ENCODE results near the gene GDAP1L1.
"Not testable (repeated sequence)": the region's sequence is repeated elsewhere in the genome, so short reads cannot be mapped to it uniquely, and the experiment has no call there.

Gene GDAP1L1

DNA sequence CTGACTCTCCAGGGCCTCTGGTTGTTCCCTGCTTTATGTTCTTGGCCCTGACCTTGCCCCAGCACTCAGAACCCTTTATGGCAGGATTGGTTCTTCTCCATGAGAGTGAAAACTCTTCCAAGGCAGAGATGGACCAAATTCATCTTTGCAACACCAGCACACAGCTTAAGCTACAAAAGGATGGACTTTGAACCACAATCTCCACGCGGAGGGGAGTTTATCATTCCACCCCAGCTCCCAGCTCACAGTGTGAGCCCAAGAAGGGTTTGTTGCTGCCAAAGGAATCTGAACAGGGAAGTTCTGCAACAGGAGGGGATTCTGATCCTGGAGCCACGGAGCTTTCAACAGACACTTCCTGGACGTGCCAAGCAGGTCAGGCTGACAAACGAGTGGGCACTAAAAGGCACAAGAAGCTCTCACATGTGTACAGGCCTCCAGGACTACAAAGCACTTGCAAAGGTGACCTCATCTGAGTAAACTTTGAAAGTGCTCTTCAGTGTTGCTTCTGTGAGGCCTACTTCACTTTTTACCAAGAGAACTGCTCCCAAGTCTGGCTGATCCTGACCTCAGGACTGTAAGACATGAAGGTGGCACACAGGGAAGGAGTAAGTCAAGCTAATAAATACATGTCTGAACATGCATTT lies 55.0 kb downstream of the GDAP1L1 start:
- no peak for DNase-seq (ENCODE audit: low read depth in 2 of 2)

DNA sequence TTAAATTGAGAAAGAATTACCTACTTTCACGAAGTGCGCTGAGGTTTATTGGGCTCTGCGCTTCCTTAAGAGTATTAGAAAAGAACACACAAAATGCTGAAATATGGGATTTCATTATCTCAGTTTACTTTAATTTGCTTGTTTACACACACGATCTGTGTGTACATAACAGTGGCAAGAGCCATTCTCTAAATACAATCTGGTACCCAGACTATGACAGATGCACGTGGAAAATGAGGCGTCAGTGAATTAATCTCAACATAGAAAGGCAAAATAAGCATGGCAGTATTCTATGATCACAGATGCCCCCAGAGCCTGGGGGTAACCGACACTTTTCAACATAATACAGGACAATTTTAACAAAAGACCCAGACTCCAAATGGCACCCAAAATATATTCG lies 55.6 kb downstream of the GDAP1L1 start:
- DNase-seq (ENCODE audit: low read depth in 2 of 2), result no peak

DNA sequence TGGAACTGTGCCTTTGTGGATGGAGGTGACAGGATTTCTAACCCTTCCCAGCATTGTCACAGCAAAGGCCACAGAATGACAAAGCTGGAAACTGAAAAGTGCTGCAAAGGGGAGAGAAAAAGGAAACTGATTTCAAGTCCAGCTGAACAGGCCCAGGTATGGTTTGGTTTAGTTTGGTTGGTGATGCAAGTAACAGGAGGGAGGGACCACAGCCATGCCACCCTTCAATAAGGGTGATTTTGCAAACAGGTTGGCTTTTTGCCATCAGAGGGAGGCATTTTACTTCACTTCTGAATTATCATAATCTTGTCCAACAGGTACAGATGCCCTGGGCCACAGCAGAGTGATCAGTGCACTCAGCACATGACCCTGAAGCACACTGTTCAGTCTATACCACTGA lies 57.3 kb downstream of the GDAP1L1 start:
- DNase-seq (ENCODE audit: low read depth in 2 of 2), result no peak

DNA sequence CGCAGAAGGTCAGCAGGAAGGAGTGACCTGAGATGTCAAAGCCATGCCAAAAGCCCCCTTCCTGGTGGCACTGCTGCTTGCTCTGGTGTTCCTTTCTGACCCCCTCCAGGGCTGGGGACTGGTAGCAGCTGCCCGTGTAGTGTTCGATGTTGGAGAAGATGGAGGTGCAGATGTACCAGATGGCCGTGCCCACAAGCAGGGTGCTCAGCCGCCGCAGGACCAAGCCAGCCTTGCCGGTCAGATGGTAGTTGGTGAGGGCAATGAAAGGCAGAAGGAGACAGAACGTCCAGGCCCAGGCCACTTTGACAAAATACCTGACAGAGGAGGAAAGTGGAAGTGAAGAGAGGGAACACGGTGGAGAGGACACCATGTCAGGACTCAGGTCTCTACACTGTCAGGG lies 59.8 kb downstream of the GDAP1L1 start:
- no peak for DNase-seq (ENCODE audit: low read depth in 2 of 2)

GRCh38 chr20:44309763-44310663 lies 62.9 kb downstream of the GDAP1L1 start:
- DNase-seq (ENCODE audit: low read depth in 2 of 2), result peak in 1 of 2 experiments; percentile 3

DNA sequence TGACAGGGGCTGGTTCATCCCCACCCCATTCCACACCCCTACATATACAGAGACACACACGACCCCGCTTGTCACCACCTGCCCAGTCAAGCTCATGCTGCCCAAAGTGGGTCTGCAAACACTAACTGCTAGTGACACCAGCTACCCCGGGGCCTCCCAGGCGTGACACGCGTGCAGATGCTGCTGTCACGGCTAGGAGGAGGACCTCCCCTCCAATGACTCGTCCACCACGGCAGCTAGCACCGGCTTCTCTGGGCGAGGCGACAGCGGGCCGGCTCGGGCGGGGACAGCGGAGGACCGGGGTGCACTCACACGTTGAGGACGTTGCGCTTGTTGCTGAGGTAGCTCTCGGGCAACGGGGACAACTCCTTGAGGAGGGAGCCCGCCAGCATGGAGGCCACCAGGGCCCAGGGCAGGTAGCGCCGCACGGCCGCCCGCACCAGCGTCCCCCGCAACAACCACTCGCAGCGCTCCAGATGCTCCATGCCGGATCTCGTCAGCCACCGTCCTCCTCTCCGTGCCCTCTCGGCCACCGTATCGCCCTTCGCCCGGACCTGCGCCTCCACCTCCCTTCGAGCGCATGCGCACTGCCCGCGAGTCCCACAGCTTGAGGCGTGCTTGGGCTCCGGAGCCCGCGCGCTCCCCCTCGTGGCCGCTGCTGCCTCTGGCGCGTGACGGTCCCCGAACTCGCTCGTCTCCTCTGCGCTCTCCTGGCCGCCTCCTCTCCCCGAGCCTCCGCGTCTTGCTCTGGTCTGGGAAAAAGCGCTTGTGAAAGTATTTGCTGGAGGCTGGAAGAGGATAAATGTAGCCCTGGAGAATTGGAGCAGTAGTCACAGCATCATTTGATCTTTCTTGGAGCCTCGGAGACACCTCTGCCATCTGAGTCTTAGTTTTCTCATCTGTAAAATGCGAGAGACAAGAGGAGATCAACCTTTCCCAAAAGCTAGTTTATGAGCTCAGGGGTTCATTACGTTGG lies 63.8 kb downstream of the GDAP1L1 start, which contains the start of gene FITM2:
FITM2 (minus strand) TSS at position 539 of the 976 bp plus-strand sequence; CDS start at position 485, 54 bp downstream.
- peak; percentile 89 to 90 for DNase-seq (ENCODE audit: low read depth in 2 of 2)

GRCh38 chr20:44314870-44315269 lies 67.8 kb downstream of the GDAP1L1 start:
- DNase-seq (ENCODE audit: low read depth in 2 of 2), result no peak

DNA sequence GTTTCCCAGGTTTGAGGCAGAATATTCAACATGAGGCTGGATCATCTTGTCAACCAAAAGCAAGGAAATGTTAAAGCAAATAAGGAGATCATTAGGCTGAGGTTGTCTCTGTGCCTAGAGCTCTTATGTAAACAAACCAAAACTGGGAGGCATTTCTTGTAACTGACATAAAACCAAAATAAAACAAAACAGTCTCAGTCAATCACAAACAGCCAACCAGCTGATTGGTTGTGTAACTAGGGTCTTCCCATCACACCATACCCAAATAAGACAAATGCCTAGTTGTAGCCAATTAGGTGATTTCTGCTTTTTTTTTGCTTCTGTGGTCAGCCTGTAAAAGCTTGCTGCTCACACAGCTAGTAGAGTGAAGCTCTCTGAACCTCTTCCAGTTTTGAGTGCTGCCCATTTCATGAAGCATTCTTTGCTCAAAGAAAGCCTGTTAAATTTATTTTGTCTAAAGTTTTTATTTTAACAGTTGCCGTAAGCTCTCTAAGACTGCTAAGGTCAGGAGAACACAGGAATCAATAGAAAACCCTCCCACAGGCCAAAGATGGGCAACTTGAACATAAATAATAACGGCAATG lies 72.8 kb downstream of the GDAP1L1 start:
- DNase-seq (ENCODE audit: low read depth in 2 of 2), result no peak

DNA sequence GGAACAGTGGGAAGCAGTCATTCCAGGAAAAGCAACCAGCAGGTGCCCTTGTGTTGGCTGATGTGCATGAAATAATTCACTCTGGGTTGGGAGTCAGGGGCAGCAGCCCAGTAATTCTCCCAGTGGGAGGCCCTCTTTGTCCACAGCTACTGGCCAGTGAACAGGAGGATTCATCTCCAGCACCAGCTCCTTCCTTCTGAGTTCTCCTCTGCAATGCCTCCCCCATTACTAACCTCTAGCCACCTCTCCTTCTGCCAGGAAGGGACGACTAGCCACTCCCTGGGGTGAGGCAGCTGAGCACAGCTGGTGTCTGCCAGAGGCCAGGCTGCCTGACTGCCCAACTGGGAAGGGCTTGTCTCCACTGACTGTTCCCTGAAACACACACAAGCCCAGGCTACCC lies 77.2 kb downstream of the GDAP1L1 start:
- no peak for DNase-seq (ENCODE audit: low read depth in 2 of 2)

GRCh38 chr20:44326391-44327159 lies 79.5 kb downstream of the GDAP1L1 start:
- no peak for DNase-seq (ENCODE audit: low read depth in 2 of 2)

GRCh38 chr20:44327748-44328147 lies 80.6 kb downstream of the GDAP1L1 start:
- not testable (repeated sequence) for DNase-seq (ENCODE audit: low read depth in 2 of 2)

GRCh38 chr20:44328428-44328827 lies 81.3 kb downstream of the GDAP1L1 start:
- DNase-seq (ENCODE audit: low read depth in 2 of 2), result no peak

Measured in fibroblast of skin of left biceps (primary cell).